SK-N-SH (cell line): ENCODE results near the gene PPP3R1. TPM values are rescaled to one million over a fixed set of nuclear protein-coding genes. Genes with fewer than 3 reads are reported as not detected.

Experiments used
- CTCF ChIA-PET: fragments of 300-600, 350-600 bp; formaldehyde crosslinking; extraction: SDS; loops from one replicate; lab custom pipeline; 2021; lab: Yijun Ruan, JAX
- POLR2A ChIA-PET: fragments of 350-600 bp; sonication (Branson Sonifier 250); formaldehyde crosslinking; extraction: SDS; loops from one replicate; lab custom pipeline; 2020; ENCODE audit warnings: antibody characterized with exemption, inconsistent platforms; lab: Yijun Ruan, JAX
- DNase-seq: peaks from one replicate; pipeline ENCODE4 v3.0.0; 2012
- H2AFZ ChIP-seq: fragments of 200-600 bp; sonication (generic); 2 replicates; pipeline ENCODE4 v1.8.1; 2016; ENCODE audit warnings: antibody characterized with exemption, mild to moderate bottlenecking, low read depth
- H3F3A ChIP-seq: fragments of 200-600 bp; sonication (generic); replicated peaks from 2 replicates; pipeline ENCODE3; 2016; ENCODE audit warnings: antibody characterized with exemption, mild to moderate bottlenecking; ENCODE audit not compliant: insufficient read depth
- H3K27ac ChIP-seq, 2 experiments: fragments of 200-500 bp in 1 of 2; fragments of 200-600 bp in 1 of 2; sonication (Bioruptor generic) in 1 of 2; sonication (generic), shearing (Covaris generic) in 1 of 2; 2 replicates each; pipeline versions ENCODE4 v1.5.1 to v1.6.1; 2014 to 2016; ENCODE audit warnings: low read depth in 2 of 2, inconsistent platforms in 1 of 2, low read length in 1 of 2, mild to moderate bottlenecking in 1 of 2, mixed read lengths in 1 of 2
- H3K27me3 ChIP-seq: fragments of 200-600 bp; sonication (generic), shearing (Covaris generic); 2 replicates; pipeline ENCODE4 v1.6.1; 2016; ENCODE audit warnings: mixed run types; ENCODE audit not compliant: insufficient read depth
- H3K36me3 ChIP-seq, 2 experiments: fragments of 200-500 bp in 1 of 2; fragments of 200-600 bp in 1 of 2; sonication (Bioruptor generic) in 1 of 2; sonication (generic) in 1 of 2; replicated peaks in 1 of 2; 2 replicates each; pipeline versions ENCODE3 to v1.5.1; 2014 to 2016; ENCODE audit warnings: low read length in 1 of 2, mild to moderate bottlenecking in 1 of 2; ENCODE audit not compliant: insufficient read depth in 2 of 2, control insufficient read depth in 1 of 2
- H3K4me1 ChIP-seq, 2 experiments: fragments of 200-500 bp in 1 of 2; fragments of 200-600 bp in 1 of 2; sonication (Bioruptor generic) in 1 of 2; sonication (generic), shearing (Covaris generic) in 1 of 2; 2 replicates each; pipeline versions ENCODE4 v1.5.1 to v1.6.1; 2014 to 2016; ENCODE audit warnings: low read depth in 1 of 2, low read length in 1 of 2, mixed run types in 1 of 2; ENCODE audit not compliant: insufficient read depth in 2 of 2, control insufficient read depth in 1 of 2
- H3K4me2 ChIP-seq: fragments of 200-600 bp; sonication (generic), shearing (Covaris generic); 2 replicates; pipeline ENCODE4 v1.6.1; 2017; ENCODE audit warnings: mixed run types
- H3K4me3 ChIP-seq, 2 experiments: fragments of 200-500 bp in 1 of 2; fragments of 200-600 bp in 1 of 2; sonication (Bioruptor generic) in 1 of 2; sonication (generic), shearing (Covaris generic) in 1 of 2; 2 replicates each; pipeline versions ENCODE4 v1.5.1 to v1.8.1; 2014 to 2016; ENCODE audit warnings: low read depth in 2 of 2, inconsistent platforms in 1 of 2, low read length in 1 of 2, mild to moderate bottlenecking in 1 of 2, mixed read lengths in 1 of 2, moderate library complexity in 1 of 2
- H3K79me2 ChIP-seq: fragments of 200-600 bp; sonication (generic); 2 replicates; pipeline ENCODE4 v1.8.1; 2017; ENCODE audit warnings: mild to moderate bottlenecking; ENCODE audit not compliant: insufficient read depth
- H3K9ac ChIP-seq: fragments of 200-600 bp; sonication (generic); 2 replicates; pipeline ENCODE4 v1.6.1; 2017; ENCODE audit warnings: mixed run types
- H3K9me2 ChIP-seq: fragments of 200-600 bp; sonication (generic); 2 replicates; pipeline ENCODE4 v1.6.1; 2017; ENCODE audit warnings: mixed run types
- H3K9me3 ChIP-seq: fragments of 200-600 bp; sonication (generic); 2 replicates; pipeline ENCODE4 v1.6.1; 2017; ENCODE audit warnings: mixed run types, mild to moderate bottlenecking, moderate library complexity
- H4K20me1 ChIP-seq: fragments of 200-600 bp; sonication (generic); 2 replicates; pipeline ENCODE4 v1.6.1; 2017; ENCODE audit warnings: mild to moderate bottlenecking, mixed run types; ENCODE audit not compliant: insufficient read depth
- EP300 ChIP-seq, 2 experiments: IDR thresholded peaks; 2 replicates each; pipeline versions ENCODE4 v1.4.0 to v1.6.1; 2012; ENCODE audit warnings: borderline replicate concordance in 1 of 2, low read depth in 1 of 2, low read length in 1 of 2
- FOXJ3 ChIP-seq: sonication (generic); formaldehyde crosslinking; IDR thresholded peaks from 2 replicates; pipeline ENCODE4 v1.5.1; 2020; ENCODE audit warnings: mild to moderate bottlenecking, missing genetic modification reagents
- FOXM1 ChIP-seq: IDR thresholded peaks from 2 replicates; pipeline ENCODE4 v1.4.0; 2012; ENCODE audit warnings: low read depth, mild to moderate bottlenecking
- GABPA ChIP-seq: IDR thresholded peaks from 2 replicates; pipeline ENCODE4 v1.4.0; 2012; ENCODE audit warnings: low read depth, mild to moderate bottlenecking
- JUND ChIP-seq: IDR thresholded peaks from 2 replicates; pipeline ENCODE4 v1.4.0; 2012
- NFIC ChIP-seq: IDR thresholded peaks from 2 replicates; pipeline ENCODE4 v1.4.0; 2012; ENCODE audit warnings: borderline replicate concordance
- POLR2AphosphoS5 ChIP-seq: IDR thresholded peaks from 2 replicates; pipeline ENCODE4 v1.6.1; 2012; ENCODE audit warnings: low read depth, low read length
- RCOR1 ChIP-seq: fragments of 150-350 bp; IDR thresholded peaks from 2 replicates; pipeline ENCODE4 v1.6.1; 2017; ENCODE audit warnings: antibody characterized with exemption, low read length
- RXRA ChIP-seq: IDR thresholded peaks from 2 replicates; pipeline ENCODE4 v1.4.0; 2012; ENCODE audit warnings: low read depth, mild to moderate bottlenecking, borderline replicate concordance
- SIN3A ChIP-seq: IDR thresholded peaks from 2 replicates; pipeline ENCODE4 v1.6.1; 2012; ENCODE audit warnings: low read depth, mild to moderate bottlenecking, low read length, moderate library complexity, borderline replicate concordance
- SMC3 ChIP-seq: IDR thresholded peaks from 2 replicates; pipeline ENCODE4 v1.6.1; 2012; ENCODE audit warnings: low read depth, low read length, improper control_type of control experiment
- TEAD4 ChIP-seq: IDR thresholded peaks from 2 replicates; pipeline ENCODE4 v1.4.0; 2012; ENCODE audit warnings: mild to moderate bottlenecking, borderline replicate concordance; ENCODE audit not compliant: insufficient read depth
- WGBS: methylation state at CpG from one replicate; pipeline ENCODE4 v1.1.6; 2017; ENCODE audit warnings: low lambda C conversion rate; 5-methylcytosine and 5-hydroxymethylcytosine counted together
- polyA plus RNA-seq, 3 experiments: library from polyadenylated mRNA; depleted of rRNA; stranded (reverse); fragments of >200 nt; gene quantifications; 2 replicates each; pipeline ENCODE4 v1.2.3, GENCODE V29; 2012
- TF ChIP-seq, protein P1 (sequence below): IDR thresholded peaks from 2 replicates; pipeline ENCODE4 v1.6.1; 2012; ENCODE audit warnings: mild to moderate bottlenecking, low read depth, low read length, moderate library complexity
- TF ChIP-seq, protein P2 (sequence below): IDR thresholded peaks from 2 replicates; pipeline ENCODE4 v1.4.0; 2012; ENCODE audit warnings: low read depth
- TF ChIP-seq, protein P3 (sequence below): fragments of 150-350 bp; IDR thresholded peaks from 2 replicates; pipeline ENCODE4 v1.6.1; 2017; ENCODE audit warnings: antibody characterized with exemption, low read length, low read depth, borderline replicate concordance
- TF ChIP-seq, protein P4 (sequence below): fragments of 150-350 bp; IDR thresholded peaks from 2 replicates; pipeline ENCODE4 v1.6.1; 2016; ENCODE audit warnings: mild to moderate bottlenecking, low read depth, low read length
- TF ChIP-seq, protein P5 (sequence below): IDR thresholded peaks from 2 replicates; pipeline ENCODE4 v1.4.0; 2012; ENCODE audit warnings: low read depth, borderline replicate concordance
- TF ChIP-seq, protein P6 (sequence below): IDR thresholded peaks from 2 replicates; pipeline ENCODE4 v1.4.0; 2012; ENCODE audit warnings: low read depth, borderline replicate concordance

The PPP3R1 gene
- polyA plus RNA-seq, 1 of the 3 experiments (the other 2 are of a cell fraction) = 12.0 TPM

DNA sequence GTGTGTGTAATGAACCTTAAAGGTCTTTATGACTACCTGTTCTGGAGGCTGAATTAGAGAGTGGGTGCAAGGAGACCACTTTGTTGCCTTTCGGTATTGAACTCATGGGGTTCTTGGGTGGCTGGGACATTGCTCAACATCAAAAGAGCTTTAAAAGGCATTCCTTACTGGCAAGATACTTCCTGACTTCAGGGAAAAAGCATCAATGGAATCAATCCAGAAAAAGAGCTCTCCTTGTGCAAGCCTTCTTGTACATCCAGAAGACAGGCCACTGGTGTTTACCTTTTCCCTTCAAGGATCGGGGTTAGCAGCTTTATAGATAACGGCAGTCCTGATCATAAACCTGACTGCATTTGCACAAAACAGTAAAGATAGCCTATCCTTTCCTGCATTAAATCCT lies 85.1 kb downstream of the PPP3R1 start:
- TF ChIP-seq FOXM1 (no peak), RCOR1 (no peak), NFIC (no peak), POLR2AphosphoS5 (no peak), JUND (no peak)
- TF ChIP-seq, protein P1, sequence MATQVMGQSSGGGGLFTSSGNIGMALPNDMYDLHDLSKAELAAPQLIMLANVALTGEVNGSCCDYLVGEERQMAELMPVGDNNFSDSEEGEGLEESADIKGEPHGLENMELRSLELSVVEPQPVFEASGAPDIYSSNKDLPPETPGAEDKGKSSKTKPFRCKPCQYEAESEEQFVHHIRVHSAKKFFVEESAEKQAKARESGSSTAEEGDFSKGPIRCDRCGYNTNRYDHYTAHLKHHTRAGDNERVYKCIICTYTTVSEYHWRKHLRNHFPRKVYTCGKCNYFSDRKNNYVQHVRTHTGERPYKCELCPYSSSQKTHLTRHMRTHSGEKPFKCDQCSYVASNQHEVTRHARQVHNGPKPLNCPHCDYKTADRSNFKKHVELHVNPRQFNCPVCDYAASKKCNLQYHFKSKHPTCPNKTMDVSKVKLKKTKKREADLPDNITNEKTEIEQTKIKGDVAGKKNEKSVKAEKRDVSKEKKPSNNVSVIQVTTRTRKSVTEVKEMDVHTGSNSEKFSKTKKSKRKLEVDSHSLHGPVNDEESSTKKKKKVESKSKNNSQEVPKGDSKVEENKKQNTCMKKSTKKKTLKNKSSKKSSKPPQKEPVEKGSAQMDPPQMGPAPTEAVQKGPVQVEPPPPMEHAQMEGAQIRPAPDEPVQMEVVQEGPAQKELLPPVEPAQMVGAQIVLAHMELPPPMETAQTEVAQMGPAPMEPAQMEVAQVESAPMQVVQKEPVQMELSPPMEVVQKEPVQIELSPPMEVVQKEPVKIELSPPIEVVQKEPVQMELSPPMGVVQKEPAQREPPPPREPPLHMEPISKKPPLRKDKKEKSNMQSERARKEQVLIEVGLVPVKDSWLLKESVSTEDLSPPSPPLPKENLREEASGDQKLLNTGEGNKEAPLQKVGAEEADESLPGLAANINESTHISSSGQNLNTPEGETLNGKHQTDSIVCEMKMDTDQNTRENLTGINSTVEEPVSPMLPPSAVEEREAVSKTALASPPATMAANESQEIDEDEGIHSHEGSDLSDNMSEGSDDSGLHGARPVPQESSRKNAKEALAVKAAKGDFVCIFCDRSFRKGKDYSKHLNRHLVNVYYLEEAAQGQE = no peak
- TF ChIP-seq, protein P2, sequence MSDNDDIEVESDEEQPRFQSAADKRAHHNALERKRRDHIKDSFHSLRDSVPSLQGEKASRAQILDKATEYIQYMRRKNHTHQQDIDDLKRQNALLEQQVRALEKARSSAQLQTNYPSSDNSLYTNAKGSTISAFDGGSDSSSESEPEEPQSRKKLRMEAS = no peak
- CTCF ChIA-PET = interaction anchor here (0.6 to 3.5 kb wide), 11 partner anchors 8 to 125 kb away, joined by 3 to 14 read pairs (median 4); partner anchors contain the start of gene PNO1

DNA sequence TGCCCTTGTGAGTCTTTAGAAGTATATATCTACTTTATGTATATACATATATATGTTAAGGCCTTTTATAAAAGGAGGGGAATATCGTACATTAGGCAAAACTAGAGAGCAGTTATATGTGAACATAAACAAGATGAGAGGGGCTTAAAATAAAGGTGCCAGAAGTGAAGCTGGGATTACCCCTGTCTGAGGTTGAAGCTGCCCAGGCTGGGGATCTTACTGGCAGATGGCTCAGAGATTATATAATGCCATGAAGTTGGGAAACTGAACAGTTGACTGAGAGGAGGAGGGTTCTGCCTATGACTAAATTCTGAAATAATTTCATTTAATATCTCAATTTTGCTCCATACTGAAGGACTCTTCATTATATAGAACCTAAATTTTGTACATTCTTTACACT lies 88.7 kb downstream of the PPP3R1 start:
- H3K4me1 ChIP-seq = no peaks in the 10 kb centered on the region; a peak in 1 of 4 replicates
- H3K79me2 ChIP-seq = peaks cover 31% of the 10 kb centered on the region
- DNase-seq = no peak
- H3K27ac ChIP-seq = no peak overlapping the region
- H2AFZ ChIP-seq = no peak overlapping the region
- no peaks in the 10 kb centered on the region for H3K9me3 ChIP-seq
- no peaks in the 10 kb centered on the region for H3K27me3 ChIP-seq
- H3F3A ChIP-seq = peaks cover 7% of the 10 kb centered on the region
- POLR2A ChIA-PET = no interaction called here
- H3K9me2 ChIP-seq = no peaks in the 10 kb centered on the region
- H4K20me1 ChIP-seq = no peaks in the 10 kb centered on the region
- CTCF ChIA-PET = interaction anchor here (1.0 to 1.5 kb wide), 2 partner anchors 32 to 41 kb away, joined by 3 to 5 read pairs; no protein-coding TSS in a partner anchor
- H3K4me2 ChIP-seq = no peak overlapping the region
- no peak overlapping the region for H3K9ac ChIP-seq
- 98% methylated on average over 1 of the region's 1 CpG for WGBS
- H3K4me3 ChIP-seq = no peak overlapping the region
- H3K36me3 ChIP-seq = peaks cover 55 to 67% of the 10 kb centered on the region in 2 experiments
- TF ChIP-seq, protein P3, sequence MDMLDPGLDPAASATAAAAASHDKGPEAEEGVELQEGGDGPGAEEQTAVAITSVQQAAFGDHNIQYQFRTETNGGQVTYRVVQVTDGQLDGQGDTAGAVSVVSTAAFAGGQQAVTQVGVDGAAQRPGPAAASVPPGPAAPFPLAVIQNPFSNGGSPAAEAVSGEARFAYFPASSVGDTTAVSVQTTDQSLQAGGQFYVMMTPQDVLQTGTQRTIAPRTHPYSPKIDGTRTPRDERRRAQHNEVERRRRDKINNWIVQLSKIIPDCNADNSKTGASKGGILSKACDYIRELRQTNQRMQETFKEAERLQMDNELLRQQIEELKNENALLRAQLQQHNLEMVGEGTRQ = no peak
- no peak for TF ChIP-seq TEAD4
- TF ChIP-seq GABPA = no peak
- TF ChIP-seq SIN3A = no peak
- no peak for TF ChIP-seq SMC3
- TF ChIP-seq, protein P4, sequence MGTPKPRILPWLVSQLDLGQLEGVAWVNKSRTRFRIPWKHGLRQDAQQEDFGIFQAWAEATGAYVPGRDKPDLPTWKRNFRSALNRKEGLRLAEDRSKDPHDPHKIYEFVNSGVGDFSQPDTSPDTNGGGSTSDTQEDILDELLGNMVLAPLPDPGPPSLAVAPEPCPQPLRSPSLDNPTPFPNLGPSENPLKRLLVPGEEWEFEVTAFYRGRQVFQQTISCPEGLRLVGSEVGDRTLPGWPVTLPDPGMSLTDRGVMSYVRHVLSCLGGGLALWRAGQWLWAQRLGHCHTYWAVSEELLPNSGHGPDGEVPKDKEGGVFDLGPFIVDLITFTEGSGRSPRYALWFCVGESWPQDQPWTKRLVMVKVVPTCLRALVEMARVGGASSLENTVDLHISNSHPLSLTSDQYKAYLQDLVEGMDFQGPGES = no peak
- TF ChIP-seq, protein P5, sequence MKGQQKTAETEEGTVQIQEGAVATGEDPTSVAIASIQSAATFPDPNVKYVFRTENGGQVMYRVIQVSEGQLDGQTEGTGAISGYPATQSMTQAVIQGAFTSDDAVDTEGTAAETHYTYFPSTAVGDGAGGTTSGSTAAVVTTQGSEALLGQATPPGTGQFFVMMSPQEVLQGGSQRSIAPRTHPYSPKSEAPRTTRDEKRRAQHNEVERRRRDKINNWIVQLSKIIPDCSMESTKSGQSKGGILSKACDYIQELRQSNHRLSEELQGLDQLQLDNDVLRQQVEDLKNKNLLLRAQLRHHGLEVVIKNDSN = no peak
- no peak for TF ChIP-seq RXRA
- no peak for TF ChIP-seq EP300 (IDR thresholded peaks at IDR 0.05; ENCODE audit: borderline replicate concordance in 1 of 2, low read depth in 1 of 2, low read length in 1 of 2)
- no peak for TF ChIP-seq NFIC
- TF ChIP-seq FOXM1 = no peak
- no peak for TF ChIP-seq FOXJ3 (CRISPR knock-in tag)
- TF ChIP-seq, protein P6, sequence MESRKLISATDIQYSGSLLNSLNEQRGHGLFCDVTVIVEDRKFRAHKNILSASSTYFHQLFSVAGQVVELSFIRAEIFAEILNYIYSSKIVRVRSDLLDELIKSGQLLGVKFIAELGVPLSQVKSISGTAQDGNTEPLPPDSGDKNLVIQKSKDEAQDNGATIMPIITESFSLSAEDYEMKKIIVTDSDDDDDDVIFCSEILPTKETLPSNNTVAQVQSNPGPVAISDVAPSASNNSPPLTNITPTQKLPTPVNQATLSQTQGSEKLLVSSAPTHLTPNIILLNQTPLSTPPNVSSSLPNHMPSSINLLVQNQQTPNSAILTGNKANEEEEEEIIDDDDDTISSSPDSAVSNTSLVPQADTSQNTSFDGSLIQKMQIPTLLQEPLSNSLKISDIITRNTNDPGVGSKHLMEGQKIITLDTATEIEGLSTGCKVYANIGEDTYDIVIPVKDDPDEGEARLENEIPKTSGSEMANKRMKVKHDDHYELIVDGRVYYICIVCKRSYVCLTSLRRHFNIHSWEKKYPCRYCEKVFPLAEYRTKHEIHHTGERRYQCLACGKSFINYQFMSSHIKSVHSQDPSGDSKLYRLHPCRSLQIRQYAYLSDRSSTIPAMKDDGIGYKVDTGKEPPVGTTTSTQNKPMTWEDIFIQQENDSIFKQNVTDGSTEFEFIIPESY = no peak

More for the DNA sequence above, 85.1 kb downstream of the PPP3R1 start:
- Histone ChIP-seq H3K4me1 (no peaks in the 10 kb centered on the region), H2AFZ (no peak overlapping the region), H3K9me2 (no peaks in the 10 kb centered on the region), H3K27ac (no peak overlapping the region), H3K36me3 (peaks cover 63 to 73% of the 10 kb centered on the region in 2 experiments), H3K9me3 (no peaks in the 10 kb centered on the region), H3K79me2 (peaks cover 17% of the 10 kb centered on the region; the same call in 1 of the 2 replicates), H3K9ac (no peak overlapping the region), H3K27me3 (no peaks in the 10 kb centered on the region), H3K4me2 (no peak overlapping the region), H4K20me1 (no peaks in the 10 kb centered on the region), H3F3A (peaks cover 14% of the 10 kb centered on the region), H3K4me3 (no peak overlapping the region)
- DNase-seq = no peak
- 72% methylated on average over 3 of the region's 3 CpGs for WGBS
- POLR2A ChIA-PET = interaction anchor here (1.2 kb wide), 1 partner anchor 10 kb away, joined by 6 read pairs; the partner anchor contains the start of gene PNO1
